HG03139 (cell line): Measurements from ENCODE around the gene REXO4.

Experiments
- ATAC-seq: cut with Tn5 transposase; IDR thresholded peaks from one replicate; pipeline ENCODE4 v1.9.1; 2021; ENCODE audit not compliant: unreplicated experiment

Gene REXO4, protein sequence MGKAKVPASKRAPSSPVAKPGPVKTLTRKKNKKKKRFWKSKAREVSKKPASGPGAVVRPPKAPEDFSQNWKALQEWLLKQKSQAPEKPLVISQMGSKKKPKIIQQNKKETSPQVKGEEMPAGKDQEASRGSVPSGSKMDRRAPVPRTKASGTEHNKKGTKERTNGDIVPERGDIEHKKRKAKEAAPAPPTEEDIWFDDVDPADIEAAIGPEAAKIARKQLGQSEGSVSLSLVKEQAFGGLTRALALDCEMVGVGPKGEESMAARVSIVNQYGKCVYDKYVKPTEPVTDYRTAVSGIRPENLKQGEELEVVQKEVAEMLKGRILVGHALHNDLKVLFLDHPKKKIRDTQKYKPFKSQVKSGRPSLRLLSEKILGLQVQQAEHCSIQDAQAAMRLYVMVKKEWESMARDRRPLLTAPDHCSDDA

DNA sequence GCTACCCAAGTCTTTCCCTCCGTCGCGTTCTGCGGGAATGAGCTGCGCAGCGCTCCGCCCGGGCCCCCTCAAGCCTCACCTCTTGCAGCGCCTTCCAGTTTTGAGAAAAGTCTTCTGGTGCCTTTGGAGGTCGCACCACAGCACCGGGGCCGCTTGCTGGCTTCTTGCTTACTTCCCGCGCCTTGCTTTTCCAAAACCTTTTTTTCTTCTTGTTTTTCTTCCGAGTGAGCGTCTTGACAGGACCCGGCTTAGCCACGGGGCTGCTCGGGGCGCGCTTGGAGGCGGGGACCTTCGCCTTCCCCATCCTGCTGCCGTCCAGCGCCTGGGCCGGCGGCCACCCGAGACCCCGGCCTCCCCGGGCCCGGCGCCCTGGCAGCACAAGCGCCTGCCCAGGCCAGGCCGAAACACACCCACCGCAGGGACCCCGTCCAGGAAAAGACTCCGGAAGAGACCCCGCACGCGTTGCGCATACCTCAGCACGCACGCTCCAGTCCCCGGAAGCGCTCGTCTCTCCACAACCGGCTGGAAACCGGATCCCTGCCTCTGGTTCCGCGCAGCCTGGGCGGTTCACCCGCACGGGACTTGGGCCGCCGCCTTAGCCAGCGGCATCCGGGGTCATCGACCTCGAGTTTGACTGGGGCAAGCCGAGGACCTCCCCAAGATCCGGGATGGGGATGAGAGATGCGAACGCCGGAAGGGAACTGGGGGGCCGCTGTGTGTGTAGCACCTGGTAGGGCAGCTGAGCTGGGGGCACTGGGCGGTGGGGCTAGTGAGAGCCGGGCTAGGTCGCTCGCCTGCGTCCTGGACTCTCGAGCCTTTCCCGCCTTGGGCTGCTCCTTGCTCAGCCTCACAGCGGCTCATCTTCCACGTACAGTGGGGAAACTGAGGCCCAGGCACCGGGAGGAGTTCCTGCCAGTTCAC lies at the start of gene REXO4:
Gene REXO4, minus strand, starts transcription at position 470 of the 921 bp plus-strand sequence. Its CDS starts 166 bp downstream, at position 304.
- peak; percentile 52 for ATAC-seq

DNA sequence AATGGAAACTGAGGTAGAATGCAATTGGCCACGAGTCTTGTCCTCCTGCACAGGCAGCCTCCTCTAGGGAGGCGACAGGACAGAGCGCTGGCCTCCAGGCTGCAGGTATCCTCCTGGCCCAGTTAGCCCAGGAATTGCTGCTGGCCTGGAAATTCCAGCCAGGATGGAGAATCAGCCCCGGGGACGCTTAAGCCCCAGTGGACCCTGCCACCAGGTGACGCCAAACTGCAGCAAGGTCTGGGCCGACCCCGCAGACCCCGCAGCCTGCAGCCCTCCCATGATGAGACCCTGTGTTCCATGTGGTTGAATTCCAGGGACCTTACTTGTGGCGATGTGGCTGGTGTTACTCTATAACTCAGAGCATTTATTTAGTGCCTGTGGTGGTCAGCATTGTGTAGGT lies 49.3 kb upstream of the REXO4 start:
- ATAC-seq = no peak

DNA sequence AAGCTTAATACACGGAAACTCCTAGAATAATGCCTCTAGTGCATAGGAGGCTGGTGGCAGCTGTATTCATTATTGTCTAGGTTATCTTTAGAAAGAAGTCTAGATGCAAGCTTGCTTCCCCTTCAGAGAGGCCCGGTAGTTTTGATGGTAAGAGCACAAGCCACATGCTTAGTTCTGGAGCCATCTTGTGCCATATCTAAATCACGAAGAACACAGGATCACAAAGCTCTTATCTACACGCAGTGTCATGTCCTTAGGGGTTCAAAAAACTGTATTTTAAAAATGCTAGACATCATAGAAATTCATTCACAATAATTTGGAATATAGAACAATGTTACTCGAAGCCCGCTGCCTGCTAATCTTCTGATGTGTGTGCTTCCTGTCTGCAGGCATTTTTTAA lies 48.2 kb upstream of the REXO4 start:
- ATAC-seq = no peak

DNA sequence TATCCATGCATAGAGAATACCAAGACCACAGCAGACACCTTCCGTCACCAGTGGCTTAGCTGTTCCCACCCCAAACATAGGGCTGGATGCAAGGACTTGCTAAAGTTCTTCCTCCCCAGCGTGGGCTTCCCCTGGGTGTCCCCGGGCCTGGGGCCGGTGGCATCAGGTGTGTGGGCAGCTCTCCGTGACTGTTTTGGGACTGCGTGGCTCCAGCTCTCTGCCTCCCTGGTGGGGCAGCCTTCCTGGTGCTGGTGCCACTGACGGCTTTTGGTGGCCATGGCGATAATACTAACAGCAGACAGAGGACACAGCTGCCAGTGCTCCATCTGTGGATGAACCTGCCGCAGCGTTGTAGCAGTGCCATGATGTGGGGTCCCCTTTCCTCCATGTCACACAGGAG lies 46.8 kb upstream of the REXO4 start:
- no peak for ATAC-seq

DNA sequence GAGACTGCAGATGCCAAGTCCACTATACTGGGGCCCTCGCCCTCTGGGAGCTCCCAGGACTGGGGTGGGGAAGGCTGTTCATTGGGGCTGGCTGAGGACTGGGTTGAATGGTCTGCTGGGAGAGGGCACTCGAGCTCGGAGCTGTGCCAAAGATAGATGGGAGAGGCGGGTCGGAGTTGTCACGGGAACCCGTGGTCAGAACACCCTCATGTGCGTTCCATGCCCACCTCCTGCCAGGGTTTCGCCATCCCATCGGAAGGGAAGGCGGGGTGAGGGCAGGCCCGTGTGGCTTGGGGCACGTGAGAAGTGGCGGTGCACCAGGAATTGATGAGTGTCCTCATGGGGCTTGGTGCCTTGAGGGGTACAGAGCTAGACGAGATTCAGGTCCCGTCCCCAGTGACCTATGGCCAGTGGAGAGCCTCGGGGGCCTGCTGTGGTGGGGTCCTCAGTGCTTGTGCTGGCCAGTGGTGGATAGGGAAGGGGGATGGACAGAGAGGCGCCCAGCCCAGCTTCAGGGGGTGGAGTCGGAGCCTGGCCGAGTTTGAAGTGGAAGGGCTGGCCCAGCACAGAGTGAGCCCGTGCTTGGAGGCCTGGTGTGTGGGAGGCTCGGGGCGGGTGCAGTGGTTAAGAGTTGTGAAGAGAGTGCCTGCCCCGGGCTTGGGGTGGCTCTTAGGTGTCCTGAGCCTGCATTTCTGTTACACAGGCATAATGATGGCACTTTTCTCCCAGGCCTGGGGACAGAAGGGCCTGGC lies 46.2 kb upstream of the REXO4 start:
- no peak for ATAC-seq

DNA sequence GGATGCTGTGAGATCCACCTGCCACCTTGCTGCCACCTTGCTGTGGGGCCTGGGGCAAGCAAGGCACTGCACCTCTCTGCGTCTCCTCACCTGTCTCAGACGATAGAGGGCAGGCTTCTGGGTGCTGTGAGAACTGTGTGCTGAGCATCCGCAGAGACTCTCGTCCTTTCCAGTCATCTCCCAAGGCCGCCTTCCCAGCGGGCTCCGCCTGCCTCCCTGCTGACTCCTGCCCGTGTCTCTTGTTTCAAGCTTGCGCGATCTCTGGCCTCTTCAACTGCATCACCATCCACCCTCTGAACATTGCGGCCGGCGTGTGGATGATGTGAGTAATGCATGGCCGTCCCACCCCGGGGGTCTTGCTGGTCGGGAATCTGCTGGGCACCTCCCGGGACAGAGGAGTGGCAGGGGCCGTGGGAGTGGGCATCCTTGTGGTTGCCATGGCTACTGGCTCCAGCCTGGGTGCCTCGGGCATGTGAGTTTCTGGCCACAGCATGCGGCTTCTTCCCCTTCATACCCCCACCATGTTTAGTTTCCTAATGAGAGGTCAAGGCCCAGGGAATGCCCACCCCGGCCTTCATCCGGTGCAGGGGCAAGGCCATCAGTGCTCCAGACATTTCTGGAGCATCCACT lies 45.5 kb upstream of the REXO4 start:
- no peak for ATAC-seq

DNA sequence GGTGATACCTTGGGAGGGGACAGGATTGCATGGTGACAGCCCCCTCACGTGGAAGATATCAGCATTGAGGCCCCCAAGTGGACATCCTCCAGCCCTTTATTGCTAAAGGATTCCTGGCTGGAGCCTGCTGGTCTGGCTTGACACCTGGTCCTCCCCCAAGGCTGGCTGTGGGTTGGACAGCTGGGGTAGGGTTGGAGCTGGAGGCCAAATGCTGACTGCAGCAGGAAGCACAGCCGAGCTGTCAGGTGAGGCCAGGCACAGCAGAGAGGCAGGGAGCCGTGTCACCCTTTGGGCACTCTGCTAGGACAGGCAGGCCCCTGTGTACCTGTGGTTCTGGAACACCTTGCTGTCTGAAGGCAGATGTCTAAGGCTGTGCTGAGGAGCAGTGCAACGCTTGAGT lies 44.2 kb upstream of the REXO4 start:
- ATAC-seq = no peak

DNA sequence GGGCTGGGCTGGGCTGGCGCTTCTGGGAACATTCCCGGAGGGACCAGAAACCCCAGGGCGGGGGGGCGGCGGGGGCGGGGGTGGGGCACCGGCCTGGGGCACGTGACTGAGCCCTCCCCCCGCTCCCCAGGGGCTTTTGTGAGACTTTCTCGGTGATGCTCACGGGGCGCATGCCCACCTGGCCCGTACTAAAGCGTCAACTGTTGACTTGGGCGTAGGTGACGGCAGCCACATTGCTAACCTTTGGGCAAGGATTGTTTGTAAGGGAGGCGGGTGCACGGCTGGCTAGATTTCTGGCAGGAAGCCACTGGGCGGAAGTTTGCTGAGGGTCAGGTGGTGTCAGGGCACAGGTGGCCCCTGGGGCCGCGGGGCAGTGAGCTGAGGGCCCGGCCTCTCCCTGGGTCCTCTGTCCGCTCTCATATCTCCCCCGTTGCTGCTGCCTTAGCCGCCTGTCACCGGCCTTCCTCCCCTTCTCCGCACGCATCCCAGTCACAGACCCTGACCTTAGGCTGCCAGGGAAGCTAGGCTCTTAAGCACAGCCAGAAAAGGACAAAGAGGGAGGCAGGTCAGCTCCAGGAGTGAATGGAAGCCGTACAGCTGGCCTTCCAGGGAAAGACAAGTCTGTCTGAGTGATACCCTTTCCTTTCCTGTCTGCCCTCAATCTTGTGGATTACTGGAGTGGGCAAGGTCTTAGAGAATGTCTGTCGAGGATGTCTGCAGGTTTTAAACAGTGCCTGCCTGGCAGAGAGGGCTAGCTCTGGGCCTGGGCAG lies 42.8 kb upstream of the REXO4 start:
- ATAC-seq = peak; percentile 18

DNA sequence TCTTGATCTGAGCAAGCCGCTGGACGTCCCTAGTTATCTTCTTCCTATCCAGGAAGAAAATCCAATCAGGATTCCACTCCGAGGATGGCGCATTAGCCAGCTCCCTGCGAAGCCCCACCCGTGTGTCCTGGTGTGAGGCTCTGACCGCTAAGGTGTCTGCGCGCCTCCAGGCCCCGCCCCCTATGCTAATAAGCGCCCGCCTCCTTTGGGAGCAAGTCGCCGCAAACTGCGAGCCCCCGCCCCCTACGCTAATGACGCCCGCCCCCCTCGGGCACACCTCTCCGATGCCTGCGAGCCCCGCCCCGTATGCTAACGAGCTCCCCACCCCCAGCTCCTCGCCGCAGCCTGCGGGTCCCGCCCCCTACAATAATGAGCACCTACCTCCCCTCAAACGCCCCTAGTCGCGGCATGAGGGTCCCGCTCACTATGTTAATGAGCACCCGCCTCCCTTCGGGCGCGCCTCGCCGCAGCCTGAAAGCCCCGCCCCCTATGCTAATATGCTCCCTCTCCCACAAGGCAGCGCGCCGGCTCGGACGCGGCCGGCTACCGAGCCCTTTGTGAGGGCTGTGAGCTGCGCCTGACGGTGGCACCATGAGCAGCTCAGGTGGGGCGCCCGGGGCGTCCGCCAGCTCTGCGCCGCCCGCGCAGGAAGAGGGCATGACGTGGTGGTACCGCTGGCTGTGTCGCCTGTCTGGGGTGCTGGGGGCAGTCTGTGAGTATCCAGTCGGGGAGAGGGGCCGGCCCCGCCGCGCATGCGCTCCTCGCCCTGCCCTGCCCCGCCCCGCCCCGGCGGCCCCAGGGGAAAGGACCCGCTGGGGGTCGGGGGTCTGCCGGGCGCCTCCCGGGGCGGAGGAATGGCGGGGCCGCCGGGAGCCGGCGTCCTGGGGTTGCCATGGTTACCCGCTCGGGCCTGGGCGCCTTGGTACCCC lies 41.9 kb upstream of the REXO4 start, which contains the start of gene CACFD1:
Gene CACFD1, plus strand, starts transcription at position 503 of the 929 bp plus-strand sequence. Its CDS starts 89 bp downstream, at position 592.
- ATAC-seq = peak; percentile 64

DNA sequence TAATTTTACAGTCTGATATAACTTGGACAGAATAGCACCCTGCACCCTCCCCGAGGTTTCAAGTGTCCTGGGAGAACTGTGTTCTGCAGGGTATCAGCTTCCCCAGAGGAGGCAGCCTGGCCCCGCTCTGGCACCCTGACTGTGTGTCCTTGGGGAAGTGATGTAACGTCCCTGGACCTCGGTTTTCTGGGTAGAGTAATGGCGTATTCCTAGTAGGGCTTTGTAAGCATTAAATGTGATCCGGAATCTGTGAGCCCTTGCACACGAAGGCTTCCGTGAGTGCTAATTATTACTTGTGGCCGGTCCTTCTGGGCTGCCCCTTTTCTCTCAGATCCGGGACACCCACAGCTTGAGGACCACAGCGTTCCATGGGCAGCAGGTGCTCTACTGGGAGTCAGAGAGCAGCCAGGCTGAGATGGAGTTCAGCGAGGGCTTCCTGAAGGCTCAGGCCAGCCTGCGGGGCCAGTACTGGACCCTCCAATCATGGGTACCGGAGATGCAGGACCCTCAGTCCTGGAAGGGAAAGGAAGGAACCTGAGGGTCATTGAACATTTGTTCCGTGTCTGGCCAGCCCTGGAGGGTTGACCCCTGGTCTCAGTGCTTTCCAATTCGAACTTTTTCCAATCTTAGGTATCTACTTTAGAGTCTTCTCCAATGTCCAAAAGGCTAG lies 41.0 kb upstream of the REXO4 start:
- no peak for ATAC-seq

DNA sequence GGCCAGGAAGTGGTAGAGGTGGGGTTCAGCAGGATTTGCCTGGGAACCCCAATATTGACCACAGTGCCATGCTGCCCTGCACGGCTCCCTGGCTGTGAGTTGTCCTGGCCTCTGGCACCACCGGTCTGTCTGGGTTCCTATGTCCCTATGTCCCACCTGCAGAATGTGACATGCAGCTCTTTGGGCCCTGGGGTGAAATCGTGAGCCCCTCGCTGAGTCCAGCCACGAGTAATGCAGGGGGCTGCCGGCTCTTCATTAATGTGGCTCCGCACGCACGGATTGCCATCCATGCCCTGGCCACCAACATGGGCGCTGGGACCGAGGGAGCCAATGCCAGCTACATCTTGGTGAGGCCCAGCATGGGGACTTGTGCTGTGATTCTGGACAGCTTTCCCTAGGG lies 39.9 kb upstream of the REXO4 start:
- ATAC-seq = no peak

DNA sequence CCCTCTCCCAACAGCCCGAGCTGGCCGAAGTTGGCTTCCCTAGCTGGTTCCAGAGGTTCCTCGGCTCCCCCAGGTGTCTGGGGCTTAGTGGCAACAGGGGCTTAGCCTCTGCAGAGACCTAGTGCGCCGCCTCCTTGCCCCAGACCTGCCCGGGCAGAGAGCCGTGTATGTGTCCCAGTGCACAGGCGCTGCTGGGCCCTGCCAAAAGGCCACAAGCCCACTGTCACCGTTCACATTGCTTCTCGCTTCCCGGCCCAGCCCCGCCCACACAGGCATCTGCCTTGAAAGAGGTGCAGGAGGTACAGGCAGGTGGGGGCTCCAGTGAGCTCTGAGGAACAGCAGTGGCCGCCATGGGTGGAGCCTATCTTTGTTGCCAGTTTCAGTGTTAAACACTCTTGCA lies 39.4 kb upstream of the REXO4 start:
- ATAC-seq = no peak

DNA sequence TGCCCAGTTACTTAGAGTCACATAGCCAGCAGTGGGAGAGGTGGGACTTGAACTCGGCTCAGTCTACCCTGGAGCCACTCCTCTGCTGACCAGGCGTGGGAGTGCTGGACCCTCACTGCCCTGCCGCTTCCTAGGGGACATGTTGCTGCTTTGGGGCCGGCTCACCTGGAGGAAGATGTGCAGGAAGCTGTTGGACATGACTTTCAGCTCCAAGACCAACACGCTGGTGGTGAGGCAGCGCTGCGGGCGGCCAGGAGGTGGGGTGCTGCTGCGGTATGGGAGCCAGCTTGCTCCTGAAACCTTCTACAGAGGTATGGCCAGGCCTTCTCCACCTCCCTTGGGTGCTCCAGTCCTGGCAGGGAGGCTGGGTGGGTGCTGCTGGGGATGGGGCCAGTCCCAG lies 38.6 kb upstream of the REXO4 start:
- no peak for ATAC-seq

DNA sequence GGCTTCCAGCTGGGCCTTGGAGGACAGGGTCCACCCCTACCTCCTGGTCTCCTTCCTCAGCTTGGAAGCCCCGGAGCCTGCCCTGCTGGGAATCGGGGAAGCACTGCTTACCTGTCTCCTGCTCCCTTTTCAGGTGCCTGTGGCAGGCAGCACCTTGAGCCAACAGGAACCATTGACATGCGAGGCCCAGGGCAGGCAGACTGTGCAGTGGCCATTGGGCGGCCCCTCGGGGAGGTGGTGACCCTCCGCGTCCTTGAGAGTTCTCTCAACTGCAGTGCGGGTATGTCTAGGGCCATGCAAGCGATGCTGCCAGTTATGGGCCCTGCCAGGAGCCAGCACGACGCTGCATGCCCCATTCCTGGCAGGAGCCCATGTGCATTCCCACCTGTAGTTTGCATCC lies 38.1 kb upstream of the REXO4 start:
- no peak for ATAC-seq

DNA sequence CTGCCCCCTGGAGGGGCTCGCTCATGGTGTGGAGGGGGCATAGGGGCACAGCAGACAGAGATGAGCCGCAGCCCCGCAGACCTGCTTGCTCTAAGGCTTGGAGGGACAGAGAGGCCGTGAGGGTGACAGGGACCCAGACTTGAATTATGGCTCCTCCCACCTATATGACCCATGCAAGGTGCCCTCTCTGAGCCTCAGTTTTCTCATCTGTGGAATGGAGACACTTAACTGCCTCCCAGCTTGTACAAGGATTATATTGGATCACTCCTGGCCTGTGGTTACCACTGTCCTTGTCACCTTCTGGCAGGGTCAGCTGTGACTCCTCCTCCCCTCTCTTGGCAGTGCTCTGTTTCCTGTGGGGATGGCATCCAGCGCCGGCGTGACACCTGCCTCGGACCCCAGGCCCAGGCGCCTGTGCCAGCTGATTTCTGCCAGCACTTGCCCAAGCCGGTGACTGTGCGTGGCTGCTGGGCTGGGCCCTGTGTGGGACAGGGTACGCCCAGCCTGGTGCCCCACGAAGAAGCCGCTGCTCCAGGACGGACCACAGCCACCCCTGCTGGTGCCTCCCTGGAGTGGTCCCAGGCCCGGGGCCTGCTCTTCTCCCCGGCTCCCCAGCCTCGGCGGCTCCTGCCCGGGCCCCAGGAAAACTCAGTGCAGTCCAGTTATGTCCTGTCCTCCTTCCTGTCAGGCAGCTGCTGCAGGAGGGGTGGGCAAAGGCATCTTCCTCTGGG lies 37.3 kb upstream of the REXO4 start:
- no peak for ATAC-seq

DNA sequence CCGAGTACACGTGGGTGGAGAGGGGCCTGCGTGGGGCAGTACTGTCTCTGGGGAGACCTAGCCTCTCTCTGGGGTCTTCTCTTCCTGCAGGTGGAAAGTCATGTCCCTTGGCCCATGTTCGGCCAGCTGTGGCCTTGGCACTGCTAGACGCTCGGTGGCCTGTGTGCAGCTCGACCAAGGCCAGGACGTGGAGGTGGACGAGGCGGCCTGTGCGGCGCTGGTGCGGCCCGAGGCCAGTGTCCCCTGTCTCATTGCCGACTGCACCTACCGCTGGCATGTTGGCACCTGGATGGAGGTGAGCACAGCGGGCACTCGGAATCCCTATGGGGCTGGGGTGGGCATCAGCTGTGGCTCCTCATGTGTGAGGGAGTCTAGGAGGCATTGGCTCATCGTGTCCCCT lies 36.5 kb upstream of the REXO4 start:
- no peak for ATAC-seq

DNA sequence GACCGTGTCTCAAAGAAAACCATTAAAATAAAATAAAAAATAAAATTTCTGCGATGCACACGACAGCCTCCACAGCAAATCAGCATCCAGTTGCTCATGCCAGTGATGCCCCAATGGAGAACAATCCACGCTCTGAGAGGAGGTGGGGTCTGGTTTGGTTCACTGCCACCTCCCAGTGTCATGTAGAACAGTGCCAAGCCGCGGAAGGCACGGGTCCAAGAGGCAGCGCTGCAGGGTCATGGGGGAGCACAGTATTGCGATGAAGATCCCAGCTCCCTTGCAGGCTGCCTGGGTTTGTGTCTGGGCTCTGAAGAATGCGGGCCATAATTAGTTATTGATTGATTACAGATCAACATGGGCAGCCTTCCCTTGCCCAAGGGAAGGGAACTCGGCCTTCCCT lies 35.8 kb upstream of the REXO4 start:
- ATAC-seq = no peak

DNA sequence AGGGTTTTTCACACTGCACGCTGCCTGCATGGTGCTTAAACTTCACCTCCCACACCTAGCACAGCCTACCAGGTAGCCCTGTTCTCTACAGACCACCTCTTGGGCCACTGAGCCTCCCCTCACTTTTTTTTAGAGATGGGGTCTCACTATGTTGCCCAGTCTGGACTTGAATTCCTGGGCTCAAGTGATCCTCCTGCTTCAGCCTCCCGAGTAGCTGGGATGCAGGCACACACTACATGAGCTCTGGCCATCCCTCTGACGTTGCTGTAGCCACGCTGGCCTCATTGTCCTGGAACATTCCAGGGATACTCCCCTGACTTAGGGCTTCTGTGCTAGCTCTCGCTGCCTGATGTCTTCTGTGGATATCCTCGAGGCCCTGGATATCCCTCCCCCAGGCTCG lies 34.8 kb upstream of the REXO4 start:
- no peak for ATAC-seq
